ENCODE data around the gene NXN. TPM values are rescaled to one million over a fixed set of nuclear protein-coding genes. Genes with fewer than 3 reads are reported as not detected.
"Not testable (repeated sequence)": the region's sequence is repeated elsewhere in the genome, so short reads cannot be mapped to it uniquely, and the experiment has no call there.

Gene NXN
- total RNA-seq, 2 experiments from 2014 or later, result 0.68 to 0.97 TPM

- H3K27me3 Mint-ChIP-seq (ENCODE audit: low read depth), result peaks cover 18% of the 10 kb centered on the region
- POLR2A ChIA-PET, result no interaction called here
- CTCF ChIA-PET, result no interaction called here
- H3K36me3 Mint-ChIP-seq (ENCODE audit: low read depth), result no peaks in the 10 kb centered on the region
- H3K27ac Mint-ChIP-seq, result no peak overlapping the region
- ATAC-seq (no peak), DNase-seq (no peak)
- H3K4me3 Mint-ChIP-seq, result no peak overlapping the region
- no peaks in the 10 kb centered on the region for H3K9me3 Mint-ChIP-seq (ENCODE audit: insufficient read depth)
- peaks cover 7% of the 10 kb centered on the region for H3K4me1 Mint-ChIP-seq (ENCODE audit: low read depth)
These were observed 96.6 kb downstream of the NXN start for GRCh38 chr17:882827-883585.

- ATAC-seq, result no peak
- no peak overlapping the region for H3K4me3 Mint-ChIP-seq
- POLR2A ChIA-PET, result no interaction called here
- CTCF ChIA-PET, result no interaction called here
- H3K27me3 Mint-ChIP-seq (ENCODE audit: low read depth), result peaks cover 21% of the 10 kb centered on the region
- no peaks in the 10 kb centered on the region for H3K9me3 Mint-ChIP-seq (ENCODE audit: insufficient read depth)
- peaks cover 9% of the 10 kb centered on the region for H3K4me1 Mint-ChIP-seq (ENCODE audit: low read depth)
- no peak for DNase-seq
- H3K36me3 Mint-ChIP-seq (ENCODE audit: low read depth), result no peaks in the 10 kb centered on the region
- no peak overlapping the region for H3K27ac Mint-ChIP-seq
These were observed 97.8 kb downstream of the NXN start for GRCh38 chr17:881778-882177.

- ATAC-seq, result no peak
- POLR2A ChIA-PET, result no interaction called here
- Mint-ChIP-seq H3K4me1 (ENCODE audit: low read depth) (peaks cover 19% of the 10 kb centered on the region), H3K4me3 (no peak overlapping the region), H3K27ac (no peak overlapping the region), H3K9me3 (ENCODE audit: insufficient read depth) (no peaks in the 10 kb centered on the region), H3K36me3 (ENCODE audit: low read depth) (no peaks in the 10 kb centered on the region), H3K27me3 (ENCODE audit: low read depth) (peaks cover 21% of the 10 kb centered on the region)
- no peak for DNase-seq
- CTCF ChIA-PET, result interaction anchor here (0.7 to 6.2 kb wide), 3 partner anchors 10 to 116 kb away, joined by 3 to 62 read pairs (median 15); partner anchors contain the start of genes NXN and TIMM22
These were observed 98.9 kb downstream of the NXN start for GRCh38 chr17:880443-881269.

DNA sequence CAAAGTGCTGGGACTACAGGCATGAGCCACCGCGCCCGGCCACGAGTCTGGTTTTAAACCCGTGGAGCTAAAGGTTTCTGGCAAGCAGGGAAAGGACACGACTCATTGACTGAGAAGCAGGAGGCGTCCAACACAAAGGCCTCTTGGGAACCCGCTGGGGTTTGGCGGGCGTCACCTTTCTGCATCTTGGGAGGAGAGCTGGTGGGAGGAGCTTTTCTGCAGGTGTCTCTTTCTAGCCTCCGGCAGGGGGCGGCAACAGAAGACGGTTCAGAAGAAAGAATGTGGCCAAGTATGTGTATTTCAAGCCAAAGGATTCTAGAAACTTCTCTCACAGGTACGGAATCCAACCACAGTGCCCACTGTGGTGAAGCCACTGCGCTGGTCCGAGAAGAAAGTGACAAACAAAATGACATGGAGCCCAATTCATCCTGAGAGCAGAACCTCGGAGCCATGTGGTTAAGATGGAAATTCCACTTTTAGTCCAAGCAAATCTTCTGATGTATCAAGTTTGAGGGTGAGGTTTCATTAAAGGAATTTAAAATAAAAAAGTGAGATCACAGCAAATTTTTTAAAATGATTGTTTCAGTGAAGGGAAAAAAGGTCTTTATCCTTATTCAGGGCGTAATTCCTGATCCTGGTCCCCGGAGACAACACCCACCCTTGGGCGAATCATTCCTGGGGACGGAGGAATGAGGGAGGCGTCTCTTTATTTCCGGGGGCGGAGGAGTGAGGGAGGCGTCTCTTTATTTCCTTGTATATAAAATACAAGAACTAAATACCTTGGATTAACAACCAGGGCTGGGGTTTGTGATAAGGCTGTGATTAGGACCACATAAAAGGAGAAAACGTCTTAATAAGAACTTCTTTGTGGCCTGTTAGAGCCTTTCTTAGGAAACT, 99.8 kb downstream of the NXN start:
- no peaks in the 10 kb centered on the region for H3K36me3 Mint-ChIP-seq (ENCODE audit: low read depth)
- POLR2A ChIA-PET, result interaction anchor here (1.1 kb wide), 1 partner anchor 117 kb away, joined by 4 read pairs; the partner anchor contains the start of gene TIMM22
- ATAC-seq (peak; percentile 55), DNase-seq (peak; percentile 79)
- H3K27ac Mint-ChIP-seq, result no peak overlapping the region
- peaks cover 21% of the 10 kb centered on the region for H3K27me3 Mint-ChIP-seq (ENCODE audit: low read depth)
- CTCF ChIA-PET, result interaction anchor here (0.6 to 6.2 kb wide), 18 partner anchors 8 to 177 kb away, joined by 3 to 62 read pairs (median 4); partner anchors contain the start of genes GLOD4, MRM3, NXN and TIMM22
- H3K4me3 Mint-ChIP-seq, result no peak overlapping the region
- peaks cover 22% of the 10 kb centered on the region for H3K4me1 Mint-ChIP-seq (ENCODE audit: low read depth)
- no peaks in the 10 kb centered on the region for H3K9me3 Mint-ChIP-seq (ENCODE audit: insufficient read depth)

DNA sequence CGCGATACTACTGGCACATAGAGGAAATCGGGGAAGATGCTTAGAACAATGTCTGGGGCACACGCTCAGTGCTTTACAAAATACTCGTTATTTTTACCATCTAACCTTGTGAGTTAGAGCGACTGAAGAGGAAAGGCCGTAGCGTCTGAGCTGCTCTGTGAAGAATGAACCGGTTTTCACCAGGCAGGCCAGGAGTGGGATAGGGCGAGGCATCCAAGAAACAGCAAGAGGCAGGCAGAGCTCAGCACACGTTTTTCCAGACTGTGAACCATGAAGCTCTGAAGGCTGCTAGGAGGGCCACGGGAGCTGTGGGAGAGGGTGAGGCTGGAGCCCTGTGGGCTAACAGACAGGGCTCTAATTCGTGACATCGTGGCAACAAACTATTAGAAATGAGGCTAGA, 101.9 kb downstream of the NXN start:
- Mint-ChIP-seq H3K4me1 (ENCODE audit: low read depth) (peaks cover 22% of the 10 kb centered on the region), H3K36me3 (ENCODE audit: low read depth) (no peaks in the 10 kb centered on the region), H3K27ac (no peak overlapping the region), H3K27me3 (ENCODE audit: low read depth) (peaks cover 24% of the 10 kb centered on the region), H3K9me3 (ENCODE audit: insufficient read depth) (no peaks in the 10 kb centered on the region), H3K4me3 (no peak overlapping the region)
- DNase-seq (no peak), ATAC-seq (no peak)
- CTCF ChIA-PET, result interaction anchor here (1.4 to 6.2 kb wide), 3 partner anchors 13 to 103 kb away, joined by 4 to 62 read pairs (median 15); partner anchors contain the start of gene NXN
- POLR2A ChIA-PET, result interaction anchor here (1.1 kb wide), 2 partner anchors 22 to 120 kb away, joined by 3 read pairs; partner anchors contain the start of gene TIMM22

DNA sequence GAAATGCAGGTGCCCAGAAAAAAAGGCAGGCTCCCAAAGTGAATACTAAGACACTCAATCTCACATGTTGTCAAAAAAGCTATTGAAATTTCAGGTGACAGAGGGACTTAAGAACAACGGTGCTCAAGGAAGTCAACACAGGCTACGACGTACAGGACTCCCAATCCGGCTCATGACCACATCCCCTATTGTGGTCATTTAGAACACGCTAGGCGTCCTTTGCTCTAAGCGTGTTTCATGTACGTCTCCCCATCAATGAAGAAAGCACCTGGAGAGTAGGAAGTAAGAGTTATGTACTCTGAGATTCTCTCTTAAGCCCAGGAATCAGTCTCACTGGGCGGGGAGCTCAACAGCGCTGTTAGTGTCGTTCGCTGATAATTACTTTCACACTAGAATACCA, 103.3 kb downstream of the NXN start:
- peaks cover 3% of the 10 kb centered on the region for H3K36me3 Mint-ChIP-seq (ENCODE audit: low read depth)
- H3K27ac Mint-ChIP-seq, result peak overlapping the region; percentile 77
- peaks cover 28% of the 10 kb centered on the region for H3K27me3 Mint-ChIP-seq (ENCODE audit: low read depth)
- peak overlapping the region; percentile 30 for H3K4me3 Mint-ChIP-seq
- ChIA-PET POLR2A (no interaction called here), CTCF (interaction anchor here (0.7 to 6.2 kb wide), 5 partner anchors 11 to 123 kb away, joined by 3 to 62 read pairs (median 3); partner anchors contain the start of gene NXN)
- peaks cover 4% of the 10 kb centered on the region for H3K9me3 Mint-ChIP-seq (ENCODE audit: insufficient read depth)
- peak; percentile 85 for DNase-seq
- H3K4me1 Mint-ChIP-seq (ENCODE audit: low read depth), result peaks cover 22% of the 10 kb centered on the region
- ATAC-seq, result peak; percentile 96

DNA sequence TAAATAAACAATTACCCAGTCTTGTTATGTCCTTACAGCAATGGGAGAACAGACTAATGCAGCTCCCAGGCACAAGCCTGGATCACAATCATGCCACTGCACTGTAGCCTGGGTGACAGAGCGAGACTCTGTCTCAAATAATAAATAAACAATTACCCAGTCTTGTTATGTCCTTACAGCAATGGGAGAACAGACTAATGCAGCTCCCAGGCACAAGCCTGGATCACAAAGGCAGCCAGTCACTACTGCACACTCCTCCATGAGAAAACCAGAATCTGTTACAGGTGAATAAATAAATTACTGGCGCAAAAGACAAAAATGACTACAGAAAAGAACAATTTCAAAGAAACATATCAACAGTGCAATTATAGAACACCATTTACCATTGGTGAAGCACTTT, 105.0 kb downstream of the NXN start:
- H3K4me3 Mint-ChIP-seq; H3K9me3 Mint-ChIP-seq (ENCODE audit: insufficient read depth); POLR2A ChIA-PET; ATAC-seq; CTCF ChIA-PET; H3K36me3 Mint-ChIP-seq (ENCODE audit: low read depth); DNase-seq; H3K27ac Mint-ChIP-seq: not testable (repeated sequence)
- Mint-ChIP-seq H3K4me1 (ENCODE audit: low read depth) (peaks cover 18% of the 10 kb centered on the region), H3K27me3 (ENCODE audit: low read depth) (peaks cover 20% of the 10 kb centered on the region)

DNA sequence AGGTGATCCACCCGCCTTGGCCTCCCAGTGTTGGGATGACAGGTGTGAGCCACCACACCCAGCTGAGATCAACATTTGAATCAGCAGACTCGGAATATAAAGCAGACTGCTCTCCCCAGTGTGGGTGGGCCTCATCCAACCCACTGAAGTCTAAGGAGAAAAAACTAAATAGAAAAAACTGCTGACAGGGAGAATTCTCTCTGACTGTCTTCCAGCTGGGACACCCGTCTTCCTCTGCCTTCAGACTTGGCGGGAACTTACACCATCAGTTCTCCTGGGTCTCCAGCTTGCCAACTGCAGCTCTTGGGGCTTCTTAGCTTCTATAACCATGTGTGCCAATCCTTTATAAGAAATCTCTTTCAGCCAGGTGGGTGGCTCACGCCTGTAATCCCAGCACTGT, 106.7 kb downstream of the NXN start:
- no peak for ATAC-seq
- no peak for DNase-seq
- H3K27ac Mint-ChIP-seq, result no peak overlapping the region
- H3K27me3 Mint-ChIP-seq (ENCODE audit: low read depth), result peaks cover 15% of the 10 kb centered on the region
- H3K36me3 Mint-ChIP-seq (ENCODE audit: low read depth), result peaks cover 3% of the 10 kb centered on the region
- H3K4me3 Mint-ChIP-seq, result no peak overlapping the region
- peaks cover 14% of the 10 kb centered on the region for H3K4me1 Mint-ChIP-seq (ENCODE audit: low read depth)
- POLR2A ChIA-PET, result interaction anchor here (0.7 kb wide), 1 partner anchor 118 kb away, joined by 3 read pairs; no protein-coding TSS in a partner anchor
- CTCF ChIA-PET, result interaction anchor here (1.1 kb wide), 1 partner anchor 108 kb away, joined by 3 read pairs; no protein-coding TSS in a partner anchor
- H3K9me3 Mint-ChIP-seq (ENCODE audit: insufficient read depth), result peaks cover 4% of the 10 kb centered on the region

DNA sequence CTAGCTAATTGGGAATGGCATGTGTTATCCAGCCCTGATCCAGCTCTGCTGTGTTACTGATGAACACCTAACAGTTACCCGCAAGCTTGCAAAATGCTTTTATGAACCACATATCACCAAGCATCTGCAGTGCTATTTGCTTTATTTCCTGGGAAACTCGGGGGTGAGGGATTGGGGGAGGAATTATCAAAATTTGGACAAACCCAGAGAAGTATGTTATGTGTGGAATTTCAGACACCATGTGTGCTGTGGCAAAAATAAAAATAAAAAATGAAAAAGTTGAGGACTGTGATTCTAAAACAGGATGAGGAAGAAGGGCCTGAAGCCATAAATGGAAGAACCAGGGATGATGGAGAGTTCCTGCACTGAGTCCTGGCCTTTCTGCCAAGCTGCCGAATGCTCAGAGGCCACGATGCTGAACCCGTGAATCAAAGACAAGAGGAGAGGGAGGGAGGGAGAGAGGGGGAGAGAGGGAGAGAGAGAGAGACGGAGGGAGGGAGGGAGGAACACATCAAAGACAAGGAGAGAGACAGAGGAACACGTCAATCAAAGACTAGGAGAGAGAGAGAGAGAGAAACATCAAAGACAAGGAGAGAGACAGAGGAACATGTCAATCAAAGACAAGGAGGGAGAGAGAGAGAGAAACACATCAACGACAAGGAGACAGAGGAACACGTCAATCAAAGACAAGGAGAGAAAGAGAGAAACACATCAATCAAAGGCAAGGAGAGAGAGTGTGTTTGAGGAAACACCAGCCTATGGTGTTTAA, 107.6 kb downstream of the NXN start:
- peaks cover 4% of the 10 kb centered on the region for H3K9me3 Mint-ChIP-seq (ENCODE audit: insufficient read depth)
- ChIA-PET CTCF (no interaction called here), POLR2A (interaction anchor here (0.6 kb wide), 1 partner anchor 331 kb away, joined by 3 read pairs; no protein-coding TSS in a partner anchor)
- DNase-seq (no peak), ATAC-seq (no peak)
- H3K36me3 Mint-ChIP-seq (ENCODE audit: low read depth), result peaks cover 3% of the 10 kb centered on the region
- peaks cover 11% of the 10 kb centered on the region for H3K27me3 Mint-ChIP-seq (ENCODE audit: low read depth)
- H3K4me3 Mint-ChIP-seq, result no peak overlapping the region
- no peak overlapping the region for H3K27ac Mint-ChIP-seq
- H3K4me1 Mint-ChIP-seq (ENCODE audit: low read depth), result peaks cover 14% of the 10 kb centered on the region

DNA sequence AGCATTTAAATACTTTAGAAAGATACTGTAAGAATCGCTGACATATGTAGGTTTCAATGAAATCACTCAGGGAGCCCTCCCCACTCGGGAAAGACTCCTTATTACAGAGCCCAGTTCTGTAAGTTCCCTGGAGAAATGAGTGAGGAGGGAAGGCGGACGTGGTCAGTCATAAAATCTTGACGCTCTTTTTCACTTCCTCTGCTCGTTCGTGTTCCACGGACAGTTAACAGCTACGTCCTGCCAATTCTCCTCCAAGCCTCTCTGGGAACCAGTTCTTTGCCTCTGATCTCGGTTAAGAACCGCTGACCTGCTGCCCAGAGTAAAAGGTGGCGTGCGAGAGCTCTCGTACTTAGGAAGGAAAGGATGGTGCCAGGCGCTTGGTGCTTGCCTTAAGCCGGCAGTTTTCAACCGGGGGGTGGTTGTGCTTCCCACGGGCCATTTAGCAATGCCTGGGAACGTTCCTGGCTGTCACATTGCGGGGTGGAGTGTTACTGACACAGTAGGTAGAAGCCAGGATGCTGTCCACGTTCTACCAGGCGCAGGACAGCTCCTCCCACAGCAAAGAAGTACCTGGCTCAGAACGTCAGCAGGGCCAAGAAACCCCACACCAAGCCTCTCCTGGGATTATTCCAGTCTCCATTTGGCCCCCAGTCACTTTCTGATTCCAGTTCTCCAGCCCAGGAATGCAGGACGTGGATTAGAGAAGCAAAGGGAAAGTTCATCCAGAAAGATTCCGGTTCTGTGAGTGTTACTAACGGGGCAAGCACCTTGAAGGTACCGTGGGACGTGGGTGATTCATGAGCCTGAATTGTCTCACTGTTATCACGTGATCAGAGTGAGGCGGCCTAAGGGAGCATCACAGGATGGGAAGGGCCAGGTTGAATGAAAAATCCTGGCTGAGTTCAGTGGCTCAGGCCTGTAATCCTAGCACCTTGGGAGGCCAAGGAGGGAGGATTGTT, 109.7 kb downstream of the NXN start:
- peaks cover 13% of the 10 kb centered on the region for H3K27me3 Mint-ChIP-seq (ENCODE audit: low read depth)
- H3K27ac Mint-ChIP-seq, result no peak overlapping the region
- H3K4me3 Mint-ChIP-seq, result no peak overlapping the region
- ChIA-PET POLR2A (no interaction called here), CTCF (interaction anchor here (1.0 kb wide), 1 partner anchor 9 kb away, joined by 5 read pairs; no protein-coding TSS in a partner anchor)
- no peak for DNase-seq
- no peaks in the 10 kb centered on the region for H3K4me1 Mint-ChIP-seq (ENCODE audit: low read depth)
- peaks cover 4% of the 10 kb centered on the region for H3K9me3 Mint-ChIP-seq (ENCODE audit: insufficient read depth)
- ATAC-seq, result no peak
- H3K36me3 Mint-ChIP-seq (ENCODE audit: low read depth), result peaks cover 3% of the 10 kb centered on the region
